Activated CD8-positive, alpha-beta memory T cell treated with anti-CD3 and anti-CD28 coated beads, Interleukin-2, amount 50 U/mL, for 24 hours (primary cell): ENCODE data around the gene CKM.
"Not testable (repeated sequence)": the region's sequence is repeated elsewhere in the genome, so short reads cannot be mapped to it uniquely, and the experiment has no call there.

Source experiments
- DNase-seq: peaks from one replicate; pipeline ENCODE4 v3.0.0-alpha.2; 2020; ENCODE audit errors: extremely low read depth

CKM gene

DNA sequence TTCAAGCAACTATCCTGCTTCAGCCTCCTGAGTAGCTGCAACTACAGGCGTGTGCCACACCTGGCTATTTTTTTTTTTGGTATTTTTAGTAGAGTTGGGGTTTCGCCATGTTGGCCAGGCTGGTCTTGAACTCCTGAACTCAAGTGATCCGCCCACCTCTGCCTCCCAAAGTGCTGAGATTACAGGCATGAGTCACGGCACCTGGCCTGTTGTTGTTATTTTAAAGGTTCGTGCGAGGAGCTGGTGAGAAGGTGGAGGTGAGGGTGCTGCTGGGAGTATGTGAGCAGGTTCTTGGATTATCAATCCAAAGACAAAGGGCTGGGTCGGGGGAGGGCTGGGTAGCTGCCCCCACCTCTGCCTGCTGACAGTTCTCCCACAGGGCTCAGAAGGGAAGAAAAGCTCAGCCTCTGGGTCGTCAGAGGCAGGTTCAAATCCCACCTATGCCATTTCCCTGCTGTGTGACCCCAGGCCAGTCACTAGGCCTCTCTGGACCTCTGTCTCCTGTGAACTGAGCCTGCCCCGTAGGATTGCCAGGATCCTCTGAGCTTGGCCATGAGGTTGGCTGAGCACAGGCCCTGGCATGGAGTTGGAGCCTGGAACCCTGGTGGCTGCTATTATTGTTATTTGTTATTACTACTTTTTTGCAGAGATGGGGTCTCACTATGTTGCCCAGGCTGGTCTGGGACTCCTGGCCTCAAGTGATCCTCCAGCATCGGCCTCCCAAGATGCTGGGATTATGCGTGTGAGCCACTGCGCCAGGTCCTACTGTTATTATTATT lies 1.5 kb downstream of the CKM start:
- DNase-seq: no peak

DNA sequence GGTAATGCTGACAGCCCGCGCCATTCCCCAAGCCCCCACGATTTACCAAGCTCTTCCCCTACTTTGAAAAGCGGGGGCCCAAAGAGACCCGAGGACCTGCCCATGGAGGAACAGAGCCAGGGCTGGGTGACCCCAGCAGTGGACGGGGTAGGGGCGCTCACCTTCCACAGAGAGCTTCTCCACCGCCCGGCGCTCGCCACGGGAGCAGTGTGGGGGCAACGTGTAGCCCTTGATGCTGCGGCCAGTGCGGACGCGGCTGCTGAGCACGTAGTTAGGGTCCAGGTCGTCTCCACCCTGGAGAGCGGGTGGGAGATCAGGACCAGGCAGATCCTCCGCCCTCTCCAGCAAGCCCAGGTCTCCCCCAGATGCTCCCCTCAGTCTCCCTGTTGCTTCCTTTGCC lies 7.4 kb downstream of the CKM start:
- DNase-seq: no peak

GRCh38 chr19:45314708-45315245 lies 7.9 kb downstream of the CKM start:
- no peak for DNase-seq

DNA sequence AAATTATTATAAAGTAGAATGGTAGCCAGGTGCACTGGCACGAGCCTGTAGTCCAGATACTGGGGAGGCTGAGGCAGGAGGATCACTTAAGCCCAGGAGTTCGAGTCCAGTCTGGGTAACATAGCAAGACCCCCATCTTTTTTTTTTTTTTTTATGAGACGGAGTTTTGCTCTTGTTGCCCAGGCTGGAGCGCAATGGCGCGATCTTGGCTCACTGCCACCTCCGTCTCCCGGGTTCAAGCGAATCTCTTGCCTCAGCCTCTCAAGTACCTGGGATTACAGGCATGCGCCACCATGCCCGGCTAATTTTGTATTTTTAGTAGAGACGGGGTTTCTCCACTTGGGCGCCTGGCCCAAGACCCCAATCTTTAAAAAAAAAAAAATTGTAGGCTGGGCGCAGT lies 10.4 kb downstream of the CKM start:
- not testable (repeated sequence) for DNase-seq

- DNase-seq: no peak
These were observed 11.1 kb downstream of the CKM start for GRCh38 chr19:45311621-45312020.

GRCh38 chr19:45309322-45309721 lies 13.4 kb downstream of the CKM start:
- DNase-seq: not testable (repeated sequence)

DNA sequence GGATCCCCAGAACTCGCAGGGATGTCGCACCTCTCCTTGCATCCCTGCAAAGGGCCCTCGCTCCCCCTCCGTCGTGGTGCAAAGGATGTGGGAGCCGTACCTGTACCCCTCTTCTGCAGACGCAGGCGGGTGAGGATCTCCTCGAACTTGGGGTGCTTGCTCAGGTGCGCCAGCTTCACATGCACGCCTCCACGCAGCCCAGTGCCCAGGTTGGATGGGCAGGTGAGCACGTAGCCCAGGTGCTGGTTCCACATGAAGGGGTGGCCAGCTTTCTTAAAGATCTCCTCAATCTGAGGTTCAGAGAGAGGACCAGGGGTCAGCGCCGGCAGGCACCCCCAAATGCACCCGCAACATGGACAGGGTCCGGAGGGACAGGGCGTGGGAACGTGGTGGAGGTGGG lies 15.3 kb downstream of the CKM start:
- no peak for DNase-seq

DNA sequence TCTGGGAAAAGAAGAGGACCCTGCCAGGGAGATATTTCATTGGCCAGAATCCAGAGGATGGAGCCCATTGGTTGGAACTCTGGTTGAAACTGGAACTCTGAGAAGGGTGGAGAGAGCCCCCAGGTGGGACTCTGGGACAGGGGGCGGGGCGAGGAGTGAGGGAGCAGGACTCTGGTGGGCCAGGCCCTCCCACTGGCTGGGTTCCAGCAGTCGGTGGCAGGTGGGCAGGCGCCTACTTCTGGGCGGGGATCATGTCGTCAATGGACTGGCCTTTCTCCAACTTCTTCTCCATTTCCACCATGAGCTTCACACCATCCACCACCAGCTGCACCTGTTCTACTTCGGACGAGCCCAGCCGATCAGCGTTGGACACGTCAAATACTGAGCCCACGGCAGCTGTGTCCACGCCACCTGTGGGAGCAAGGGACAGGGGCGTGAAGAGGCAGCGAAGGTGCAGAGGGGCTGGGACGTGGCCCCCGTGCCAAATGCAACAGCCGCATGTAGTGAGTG lies 16.1 kb downstream of the CKM start:
- DNase-seq: no peak

DNA sequence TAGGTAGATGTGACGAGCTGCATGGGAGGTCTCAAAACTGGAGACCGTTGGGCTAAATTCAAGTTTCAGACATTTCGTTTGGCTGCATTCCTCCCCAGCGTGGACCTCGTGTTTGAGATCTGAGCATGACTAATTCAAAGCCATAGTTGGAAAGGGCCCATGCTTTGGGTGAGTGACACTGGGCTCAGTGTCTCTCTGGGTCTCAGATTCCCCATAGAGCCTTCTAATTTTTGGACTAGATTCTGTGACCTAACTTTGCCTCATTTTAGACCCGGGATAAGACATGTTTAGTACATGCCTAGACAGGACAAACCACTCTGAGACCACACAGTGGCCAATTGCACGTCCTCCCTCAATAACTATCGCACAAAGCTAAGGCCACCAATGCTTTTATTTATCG lies 16.6 kb downstream of the CKM start:
- no peak for DNase-seq

GRCh38 chr19:45305421-45305820 lies 17.3 kb downstream of the CKM start:
- DNase-seq: no peak

DNA sequence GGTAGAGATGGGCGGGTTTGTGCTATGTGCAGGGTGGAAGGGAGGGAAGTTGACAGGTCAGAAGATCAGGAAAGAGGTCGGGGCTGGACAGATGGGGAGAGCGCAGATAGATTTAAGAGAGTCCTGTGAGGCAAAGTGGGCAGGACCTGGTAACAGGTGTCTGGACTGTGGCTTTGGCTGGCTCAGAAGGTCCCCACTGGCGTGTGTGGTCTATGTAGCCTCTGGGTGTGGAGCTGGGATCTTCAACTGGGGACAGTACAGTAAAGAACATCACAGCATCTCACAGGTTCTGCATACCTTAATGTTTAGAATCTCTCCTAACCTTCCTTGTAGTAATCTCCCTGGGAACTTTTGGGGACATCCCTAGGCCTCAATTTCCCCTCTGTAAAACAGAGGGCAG lies 17.7 kb downstream of the CKM start:
- DNase-seq: no peak

GRCh38 chr19:45304141-45304926 lies 18.3 kb downstream of the CKM start:
- DNase-seq: no peak

DNA sequence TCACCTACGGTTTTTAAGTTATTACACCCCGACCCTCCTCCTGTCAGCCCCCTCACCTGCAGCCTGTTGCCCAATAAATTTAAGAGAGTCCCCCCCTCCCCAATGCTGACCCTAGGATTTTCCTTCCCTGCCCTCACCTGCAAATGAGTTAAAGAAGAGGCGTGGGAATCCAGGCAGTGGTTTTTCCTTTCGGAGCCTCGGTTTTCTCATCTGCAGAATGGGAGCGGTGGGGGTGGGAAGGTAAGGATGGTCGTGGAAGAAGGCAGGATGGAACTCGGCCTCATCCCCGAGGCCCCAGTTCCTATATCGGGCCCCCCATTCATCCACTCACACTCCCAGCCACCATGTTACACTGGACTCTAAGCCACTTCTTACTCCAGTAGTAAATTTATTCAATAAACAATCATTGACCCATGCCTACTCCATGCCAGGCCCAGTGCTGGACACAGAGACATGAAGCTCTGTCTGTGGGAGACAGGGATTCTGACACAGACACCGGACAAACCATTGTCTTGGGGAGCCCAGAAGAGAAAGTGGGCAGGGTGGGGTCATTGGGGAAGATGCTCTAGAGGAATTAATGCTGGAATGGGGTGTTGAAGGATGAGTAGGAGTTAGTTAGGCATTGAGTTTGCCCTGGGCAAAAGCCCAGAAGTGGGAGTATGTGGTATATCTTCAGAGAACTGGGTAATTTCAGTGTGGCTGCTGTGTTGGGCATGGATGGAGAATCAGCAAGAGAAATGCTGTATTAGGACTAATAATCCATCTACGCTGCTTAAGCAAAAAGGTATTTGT lies 19.2 kb downstream of the CKM start:
- no peak for DNase-seq

DNA sequence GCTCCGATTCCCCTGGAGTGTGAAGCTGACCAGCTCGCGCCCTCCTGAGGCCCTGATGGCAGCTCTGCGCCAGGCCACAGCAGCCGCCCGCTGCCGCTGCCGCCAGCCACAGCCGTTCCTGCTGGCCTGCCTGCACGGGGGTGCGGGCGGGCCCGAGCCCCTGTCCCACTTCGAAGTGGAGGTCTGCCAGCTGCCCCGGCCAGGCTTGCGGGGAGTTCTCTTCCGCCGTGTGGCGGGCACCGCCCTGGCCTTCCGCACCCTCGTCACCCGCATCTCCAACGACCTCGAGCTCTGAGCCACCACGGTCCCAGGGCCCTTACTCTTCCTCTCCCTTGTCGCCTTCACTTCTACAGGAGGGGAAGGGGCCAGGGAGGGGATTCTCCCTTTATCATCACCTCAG lies 20.3 kb downstream of the CKM start:
- DNase-seq: no peak

GRCh38 chr19:45299719-45300118 lies 23.0 kb downstream of the CKM start:
- no peak for DNase-seq

- DNase-seq: no peak
These were observed 24.4 kb downstream of the CKM start for GRCh38 chr19:45298264-45298663.

DNA sequence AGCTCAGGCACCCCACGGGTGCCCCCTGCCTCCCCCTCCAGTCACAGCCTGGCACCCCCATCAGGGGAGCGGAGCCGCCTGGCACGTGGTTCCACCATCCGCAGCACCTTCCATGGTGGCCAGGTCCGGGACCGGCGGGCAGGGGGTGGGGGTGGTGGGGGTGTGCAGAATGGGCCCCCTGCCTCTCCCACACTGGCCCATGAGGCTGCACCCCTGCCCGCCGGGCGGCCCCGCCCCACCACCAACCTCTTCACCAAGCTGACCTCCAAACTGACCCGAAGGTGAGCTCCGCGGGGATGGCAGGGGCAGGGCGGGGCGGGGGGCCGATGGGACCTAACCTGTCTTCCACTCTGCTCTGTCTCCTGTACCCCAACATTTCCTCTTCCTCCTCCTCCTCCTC lies 25.0 kb downstream of the CKM start:
- no peak for DNase-seq

GRCh38 chr19:45296355-45296754 lies 26.3 kb downstream of the CKM start:
- no peak for DNase-seq

DNA sequence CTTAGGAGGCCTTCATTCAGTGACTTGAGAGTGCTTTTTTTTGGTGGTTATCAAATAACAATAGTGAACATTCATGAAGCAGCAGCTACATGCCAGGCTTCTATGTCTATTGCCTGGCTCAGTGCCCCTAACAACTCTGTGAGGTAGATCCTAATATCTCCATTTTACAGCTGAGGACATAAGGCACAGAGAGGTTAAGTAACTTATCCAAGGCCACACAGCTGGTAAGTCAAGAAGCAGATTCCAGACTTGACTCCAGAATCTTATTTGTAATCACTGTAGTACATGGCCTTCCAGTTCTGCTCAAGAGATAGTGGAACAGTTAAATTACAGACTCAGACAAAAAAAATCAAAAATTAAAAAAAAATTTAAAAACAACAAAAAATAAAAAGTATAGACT lies 26.8 kb downstream of the CKM start:
- no peak for DNase-seq

GRCh38 chr19:45294291-45295029 lies 28.2 kb downstream of the CKM start:
- DNase-seq: no peak

- DNase-seq: no peak
These were observed 29.0 kb downstream of the CKM start for GRCh38 chr19:45293682-45294081.
